Astrocyte of the cerebellum (primary cell): Measurements from ENCODE around the gene ANKZF1.

ENCODE experiments used
- DNase-seq: peaks from one replicate; pipeline ENCODE4 v3.0.0-alpha.2; 2011; ENCODE audit warnings: low read depth
- H3K4me3 ChIP-seq: 2 replicates; pipeline ENCODE4 v1.5.1; 2011; ENCODE audit warnings: mild to moderate bottlenecking, low read depth, low read length, moderate library complexity
- CTCF ChIP-seq: IDR thresholded peaks from 2 replicates; pipeline ENCODE4 v1.5.1; 2012; ENCODE audit warnings: low read length, low read depth, moderate library complexity, mild to moderate bottlenecking; ENCODE audit errors: missing control alignments
- in situ Hi-C: cut with HindIII; loops from 2 replicates; pipeline ENCODE4 v1.10.0; 2017; ENCODE audit warnings: low sequenced_read_pairs

ANKZF1 gene

GRCh38 chr2:219220652-219221402, 8.8 kb upstream of the ANKZF1 start:
- DNase-seq, result no peak
- in situ Hi-C loops, result no loop called here
- H3K4me3 ChIP-seq, result no peak overlapping the region
- TF ChIP-seq CTCF, result no peak

GRCh38 chr2:219221957-219222518, 7.6 kb upstream of the ANKZF1 start:
- DNase-seq, result no peak
- H3K4me3 ChIP-seq, result no peak overlapping the region
- in situ Hi-C loops, result no loop called here
- no peak for TF ChIP-seq CTCF

GRCh38 chr2:219223831-219224610, 5.6 kb upstream of the ANKZF1 start:
- DNase-seq, result no peak
- TF ChIP-seq CTCF, result no peak
- no peak overlapping the region for H3K4me3 ChIP-seq
- in situ Hi-C loops, result no loop called here

- no peak for DNase-seq
- no peak for TF ChIP-seq CTCF
- in situ Hi-C loops, result loop anchor here (5.0 kb wide), 1 partner anchor 43 kb away; no protein-coding TSS in a partner anchor
- H3K4me3 ChIP-seq, result no peak overlapping the region
Measured at GRCh38 chr2:219225350-219225749, 4.3 kb upstream of the ANKZF1 start.

GRCh38 chr2:219228041-219228910, 1.3 kb upstream of the ANKZF1 start:
- in situ Hi-C loops, result loop anchor here (5.0 kb wide), 1 partner anchor 46 kb away; no protein-coding TSS in a partner anchor

More at GRCh38 chr2:219228041-219228910, 1.3 kb upstream of the ANKZF1 start:
- no peak for DNase-seq
- no peak for TF ChIP-seq CTCF
- H3K4me3 ChIP-seq, result peak overlapping the region; percentile 70
